Left renal pelvis (tissue), 4 donors: ENCODE measurements around the gene GFI1. TPM values are rescaled to one million over a fixed set of nuclear protein-coding genes. Genes with fewer than 3 reads are reported as not detected.

Source experiments
- polyA plus RNA-seq, 4 donors: library from polyadenylated mRNA; unstranded; fragments of 120-200 nt; gene quantifications; one replicate each; pipeline ENCODE4 v1.2.1, GENCODE V29; 2013; ENCODE audit not compliant: insufficient read length in 4 of 4

The GFI1 gene
- polyA plus RNA-seq, 4 donors = 0.22 to 0.47 (median 0.29) TPM

Other genes with a start within 250 kb of the GFI1 start
- gene GLMN, start 187.9 kb downstream of the GFI1 start, polyA plus RNA-seq = 10 to 100 TPM; 18.9 to 27.0 (median 24.1) TPM
- gene RPAP2, start 187.9 kb downstream of the GFI1 start, polyA plus RNA-seq = 10 to 100 TPM; 30.4 to 40.1 (median 34.2) TPM